GM19397 (cell line): ENCODE data around the gene ACTR8.

Experiments used
- ATAC-seq: cut with Tn5 transposase; IDR thresholded peaks from one replicate; pipeline ENCODE4 v1.9.1; 2021; ENCODE audit warnings: mild to moderate bottlenecking, moderate library complexity; ENCODE audit not compliant: unreplicated experiment

The ACTR8 gene

GRCh38 chr3:53817809-53818208 is 64.1 kb downstream of the ACTR8 start:
- ATAC-seq: no peak

DNA sequence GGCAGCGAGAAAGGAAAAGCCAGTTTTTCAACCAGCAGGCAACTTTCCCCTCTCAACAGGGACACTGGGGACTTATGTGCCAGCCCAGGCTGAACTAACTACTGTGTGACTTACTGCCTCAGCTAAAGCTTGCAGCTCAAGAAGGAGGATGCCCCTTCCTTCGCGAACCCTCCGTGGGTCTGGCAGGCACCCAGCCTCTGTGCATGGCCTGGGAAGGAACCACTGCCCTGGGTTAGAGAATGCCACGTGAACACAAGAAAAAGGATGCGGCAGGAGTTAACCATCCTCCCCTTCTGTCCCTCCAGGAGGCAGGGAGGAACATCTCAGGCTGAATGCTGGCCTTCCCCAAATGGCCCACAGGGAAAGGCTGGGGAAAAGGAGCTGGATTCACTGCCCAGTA is 64.7 kb downstream of the ACTR8 start:
- no peak for ATAC-seq
